GM04504 (cell line): Measurements from ENCODE around the gene PAX5.

ENCODE experiments used
- DNase-seq: peaks from one replicate; pipeline ENCODE4 v3.0.0-alpha.2; 2012; ENCODE audit warnings: low read depth

PAX5 gene

DNA sequence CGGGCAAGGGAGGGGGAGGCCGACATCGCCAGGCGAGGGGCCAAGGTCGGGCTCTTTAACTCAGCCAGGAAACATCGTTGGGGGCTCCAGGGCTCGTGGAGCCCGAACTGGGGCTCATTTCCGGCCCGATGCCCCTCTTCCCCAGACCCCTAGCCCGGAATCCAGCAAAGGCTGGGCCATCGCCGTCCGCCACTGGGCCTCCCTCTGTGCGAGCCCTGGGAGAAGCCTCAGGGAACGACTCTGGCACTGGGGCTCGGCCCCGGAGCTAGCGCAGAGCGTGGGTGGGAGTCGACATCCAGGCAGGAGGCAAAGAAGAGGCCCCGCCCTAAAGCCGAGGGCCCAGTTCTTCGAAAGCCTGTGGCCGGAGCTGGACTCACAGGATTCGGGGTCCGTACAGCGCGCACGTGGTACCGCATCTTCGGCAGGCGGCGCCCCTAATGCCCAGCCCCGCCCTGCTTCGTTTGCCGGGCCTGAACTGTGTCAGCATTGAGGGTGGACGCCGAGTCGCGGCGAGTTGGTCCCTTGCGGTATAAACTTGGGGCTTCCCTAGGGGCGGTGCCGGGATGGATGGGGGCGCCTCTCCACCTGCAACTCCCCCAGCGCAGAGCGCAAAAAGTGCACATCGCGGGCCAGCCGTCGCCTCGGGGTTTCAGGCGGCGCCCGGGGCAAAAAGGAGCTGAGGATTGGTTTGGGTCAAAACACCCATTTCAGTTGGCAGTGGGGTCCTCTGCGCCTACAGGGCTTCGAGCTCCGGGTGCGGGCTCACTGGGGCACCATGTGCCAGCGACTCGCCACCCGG, 3.6 kb upstream of the PAX5 start:
- DNase-seq, result no peak

- no peak for DNase-seq
These were observed 2.9 kb upstream of the PAX5 start for GRCh38 chr9:37036776-37037502.

DNA sequence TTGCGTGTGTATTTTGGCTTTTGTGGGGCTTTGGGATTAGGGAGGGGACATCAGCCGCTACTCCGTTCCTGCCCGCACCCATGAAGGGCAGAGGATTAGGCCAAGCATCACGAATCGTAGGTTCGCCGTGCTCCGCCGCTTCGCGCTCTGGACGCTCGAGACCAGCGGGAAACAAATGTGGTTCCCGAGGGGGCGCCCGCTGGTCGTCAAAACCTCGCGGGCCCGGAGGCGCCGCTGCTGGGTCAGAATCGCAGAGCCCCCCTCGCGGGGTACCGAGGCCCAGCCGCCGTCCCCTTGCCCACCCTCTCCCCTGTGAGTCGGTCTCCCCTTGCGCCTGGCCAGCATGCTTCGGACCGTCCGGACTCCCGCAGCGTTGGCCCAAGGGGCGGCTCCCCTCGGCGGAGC, 2.3 kb upstream of the PAX5 start:
- no peak for DNase-seq

DNA sequence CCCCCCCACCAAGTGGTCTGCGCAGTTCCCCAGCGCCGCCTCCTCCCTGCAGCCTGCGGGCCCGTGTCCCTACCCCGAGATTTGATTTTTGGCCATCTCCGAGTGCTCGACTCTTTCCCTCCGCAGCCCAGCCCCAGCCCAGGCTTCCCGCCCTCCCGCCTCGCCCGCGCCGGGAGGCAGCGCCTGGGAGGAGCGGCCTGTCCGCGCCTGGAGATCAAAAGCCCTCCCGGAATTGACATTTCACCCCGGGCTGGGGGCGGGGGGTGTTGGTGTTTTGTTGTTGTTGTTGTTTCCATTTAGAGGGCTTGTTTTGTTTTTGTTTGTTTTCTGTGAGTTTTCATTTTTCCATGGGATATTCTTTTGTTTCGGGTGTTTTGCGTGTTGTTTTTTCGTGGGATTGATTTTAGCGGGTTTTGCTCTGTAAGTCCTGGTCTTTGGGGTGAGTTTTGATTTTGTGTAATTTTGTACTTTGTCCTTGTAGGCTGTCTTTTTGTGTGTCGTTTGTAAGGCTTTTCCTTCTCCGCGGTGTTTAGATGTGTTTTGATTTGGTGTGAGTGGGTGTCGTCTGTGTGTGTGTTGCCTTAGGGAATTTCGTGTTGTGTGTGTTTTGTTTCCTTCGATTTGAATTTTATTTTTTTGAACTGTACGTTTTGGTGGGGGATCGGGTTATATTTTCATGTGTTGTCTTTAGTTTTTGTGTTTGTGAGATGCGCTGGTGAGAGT, 1.7 kb upstream of the PAX5 start:
- DNase-seq, result no peak

GRCh38 chr9:37034938-37035647, 1.0 kb upstream of the PAX5 start:
- DNase-seq, result no peak

- no peak for DNase-seq
These were observed 353 bp upstream of the PAX5 start for GRCh38 chr9:37034305-37034937.

DNA sequence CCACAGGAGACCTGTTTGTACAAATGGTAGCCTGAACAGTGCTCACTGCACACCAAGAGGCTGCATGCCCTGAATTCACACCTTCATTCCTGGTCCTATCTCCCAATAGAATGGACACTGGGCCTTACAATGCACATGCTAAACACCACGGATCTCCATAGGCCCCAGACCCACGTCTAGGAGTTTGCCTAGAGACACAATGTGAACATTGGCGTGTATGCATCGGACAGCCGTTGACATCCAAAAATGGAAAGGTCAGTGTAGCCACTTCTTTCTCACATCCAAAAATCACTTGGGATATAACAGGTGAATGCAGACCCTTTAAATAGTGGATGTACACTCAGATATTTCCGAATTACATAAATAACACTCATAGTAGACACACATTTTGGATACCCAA, 927 bp downstream of the PAX5 start:
- no peak for DNase-seq

DNA sequence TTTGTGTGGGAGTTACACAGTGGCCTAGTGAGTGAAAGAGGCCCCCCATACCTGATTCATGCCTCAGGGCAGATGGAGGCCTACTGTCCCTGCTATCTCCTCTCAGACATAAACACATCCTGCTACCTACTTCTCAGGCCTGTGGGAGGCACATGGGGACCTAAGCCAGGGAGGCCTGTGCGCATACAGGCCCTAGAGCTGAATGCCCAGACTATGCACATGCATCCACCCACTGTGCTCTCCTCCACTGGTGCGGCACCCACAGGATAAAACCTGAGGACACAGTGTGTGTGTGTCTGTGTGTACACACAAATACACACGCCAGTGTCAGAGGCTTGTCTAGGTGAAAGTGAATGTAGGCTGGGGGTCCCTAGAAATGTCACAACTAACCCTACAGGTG, 1.4 kb downstream of the PAX5 start:
- DNase-seq, result no peak

- no peak for DNase-seq
These were observed 2.2 kb downstream of the PAX5 start for GRCh38 chr9:37031902-37032301.

- DNase-seq, result no peak
These were observed 3.0 kb downstream of the PAX5 start for GRCh38 chr9:37031081-37031480.

DNA sequence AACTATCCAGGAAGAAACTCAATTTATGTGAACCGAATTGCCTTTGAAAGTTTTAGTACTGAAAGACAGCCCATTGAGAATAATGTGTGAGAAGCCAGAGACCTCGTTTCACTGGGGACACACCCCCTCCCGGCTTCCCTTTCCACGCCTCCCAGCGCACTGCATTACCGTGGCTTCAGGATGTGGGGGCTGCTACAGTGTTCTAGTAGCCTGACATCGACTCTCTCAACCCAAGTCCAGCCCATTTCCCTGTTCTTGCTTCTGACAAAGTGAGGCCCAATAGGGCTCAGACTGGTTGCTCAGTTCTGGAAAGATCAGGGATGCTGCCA, 3.5 kb downstream of the PAX5 start:
- DNase-seq, result no peak

- DNase-seq, result no peak
These were observed 4.1 kb downstream of the PAX5 start for GRCh38 chr9:37029776-37030610.

DNA sequence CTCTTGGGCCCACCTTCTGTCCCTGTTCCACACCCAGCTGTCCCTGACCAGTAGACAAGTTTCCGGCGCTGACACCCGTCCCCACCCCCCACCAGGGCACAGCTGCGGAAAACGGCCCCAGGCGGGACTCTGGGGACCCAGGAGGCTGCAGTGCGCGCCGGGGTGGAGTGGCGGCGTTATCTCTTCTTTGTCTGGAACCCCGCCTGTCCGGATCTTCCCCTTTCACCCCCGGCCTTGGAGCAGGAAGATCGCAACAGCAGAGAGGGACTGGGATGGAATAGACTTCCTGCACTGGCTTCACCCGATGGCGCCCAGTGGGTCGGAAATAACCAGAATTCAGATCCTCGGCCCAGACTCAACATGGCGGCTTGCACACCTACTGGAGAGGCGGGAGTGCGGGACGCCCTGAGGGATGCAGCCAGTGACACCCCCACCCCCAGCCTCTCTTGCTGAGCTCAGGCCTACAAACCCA, 4.7 kb downstream of the PAX5 start:
- DNase-seq, result no peak

- no peak for DNase-seq
These were observed 5.5 kb downstream of the PAX5 start for GRCh38 chr9:37028420-37029031.

DNA sequence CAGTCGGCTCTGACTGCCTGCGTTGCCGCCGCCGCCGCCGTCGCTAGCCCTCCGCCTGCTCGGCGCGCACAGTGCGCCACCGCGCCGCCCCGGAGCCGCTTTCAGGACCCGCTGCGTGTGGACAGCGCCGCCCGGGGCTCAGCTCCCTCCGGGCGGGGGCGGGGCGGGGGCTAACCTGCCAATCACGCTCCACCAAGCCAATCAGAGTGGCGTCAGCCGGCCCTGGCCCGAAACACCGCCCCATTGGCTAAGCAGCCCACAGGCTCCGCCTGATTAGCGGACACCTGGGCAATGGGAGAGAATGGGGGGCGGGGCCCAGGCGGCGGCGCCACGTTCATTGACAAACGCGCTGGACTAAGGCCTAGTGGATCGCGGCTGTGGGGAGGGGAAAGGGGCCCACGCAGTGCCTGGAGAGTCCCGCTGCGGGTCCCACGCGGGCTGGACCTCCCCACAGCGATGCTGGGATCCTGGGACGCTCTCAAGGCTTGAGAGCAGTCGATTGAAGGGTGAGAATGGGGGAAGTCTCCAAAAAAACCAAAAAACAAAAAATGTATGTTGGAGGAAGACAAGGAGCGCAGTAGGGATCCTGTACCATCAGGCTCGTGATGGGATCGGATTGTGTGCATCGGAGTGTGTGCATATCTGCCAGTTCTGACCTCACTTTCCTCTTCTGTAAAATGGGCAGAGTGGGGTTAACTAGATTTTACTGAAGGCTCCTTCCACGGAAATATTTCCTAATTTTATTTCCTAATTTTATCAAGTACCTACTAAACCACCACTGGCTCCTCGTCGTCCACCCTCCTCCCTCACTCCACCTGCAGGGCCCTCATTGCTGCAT, 6.3 kb downstream of the PAX5 start:
- DNase-seq, result peak; percentile 34

- DNase-seq, result no peak
These were observed 7.0 kb downstream of the PAX5 start for GRCh38 chr9:37026931-37027581.

GRCh38 chr9:37026113-37026930, 7.7 kb downstream of the PAX5 start:
- no peak for DNase-seq

GRCh38 chr9:37025823-37026112, 8.3 kb downstream of the PAX5 start:
- DNase-seq, result no peak
